Measurements from ENCODE around the gene PKP4. TPM values are rescaled to one million over a fixed set of nuclear protein-coding genes. Genes with fewer than 3 reads are reported as not detected.

Gene PKP4
- total RNA-seq, 1 experiment from 2014 or later: 52.0 TPM

DNA sequence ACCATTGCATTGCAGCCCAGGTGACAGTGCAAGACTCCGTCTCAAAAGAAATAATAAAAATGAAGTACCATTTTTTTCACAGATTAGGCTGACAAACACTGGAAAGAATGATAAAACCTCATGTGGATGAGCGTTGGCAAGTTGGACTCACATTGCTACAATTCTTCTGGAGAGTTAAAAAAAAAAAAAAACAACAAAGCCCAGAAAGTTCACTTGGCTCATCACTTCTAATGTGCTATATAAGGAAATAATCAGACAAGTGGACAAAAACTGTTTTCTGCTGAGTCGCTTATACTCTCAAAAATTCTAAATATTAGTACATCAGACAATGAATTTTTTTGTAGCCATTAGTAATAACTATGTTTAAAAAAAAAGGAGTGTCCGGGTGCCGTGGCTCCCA, 38.4 kb downstream of the PKP4 start:
- DNase-seq (ENCODE audit: extremely low read depth, low read depth): no peak

DNA sequence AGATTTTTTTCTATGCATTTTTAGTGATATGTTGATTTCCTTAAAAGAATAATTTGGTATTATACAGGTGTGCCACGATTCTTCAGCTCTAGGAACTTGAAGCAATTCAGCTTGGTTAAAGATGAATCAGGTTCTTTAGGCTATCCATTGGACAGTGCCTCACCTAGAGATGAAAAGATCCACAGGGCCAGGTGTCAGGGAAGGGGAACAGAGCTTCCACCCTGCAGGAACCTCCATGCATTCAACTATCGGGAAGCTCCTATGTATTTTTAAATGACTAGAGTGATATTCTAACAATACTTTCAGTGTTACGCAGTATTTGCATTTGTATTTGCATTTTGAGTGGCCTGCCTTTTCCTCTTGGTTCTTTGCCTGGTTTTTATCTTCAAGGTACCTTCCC, 40.2 kb downstream of the PKP4 start:
- DNase-seq (ENCODE audit: extremely low read depth, low read depth): no peak

DNA sequence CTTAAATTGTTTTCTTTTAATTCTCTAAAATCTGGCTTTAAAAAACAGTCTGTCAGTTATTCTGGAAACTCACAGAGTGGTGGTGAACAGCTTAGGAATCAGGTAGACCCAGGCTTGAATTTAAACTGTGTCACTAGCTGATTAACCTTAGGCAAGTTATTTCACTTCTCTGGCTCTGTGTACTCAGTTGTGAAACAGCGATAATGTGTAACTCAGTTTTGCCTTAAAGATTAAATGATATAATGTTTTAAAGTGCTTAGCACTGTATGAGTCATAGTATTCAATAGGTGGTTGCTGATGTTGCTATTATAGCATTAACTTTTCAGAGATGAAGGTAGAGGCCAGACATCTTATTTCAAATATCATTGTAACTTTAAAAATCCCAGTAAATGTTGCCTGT, 40.7 kb downstream of the PKP4 start:
- DNase-seq (ENCODE audit: extremely low read depth, low read depth): no peak

DNA sequence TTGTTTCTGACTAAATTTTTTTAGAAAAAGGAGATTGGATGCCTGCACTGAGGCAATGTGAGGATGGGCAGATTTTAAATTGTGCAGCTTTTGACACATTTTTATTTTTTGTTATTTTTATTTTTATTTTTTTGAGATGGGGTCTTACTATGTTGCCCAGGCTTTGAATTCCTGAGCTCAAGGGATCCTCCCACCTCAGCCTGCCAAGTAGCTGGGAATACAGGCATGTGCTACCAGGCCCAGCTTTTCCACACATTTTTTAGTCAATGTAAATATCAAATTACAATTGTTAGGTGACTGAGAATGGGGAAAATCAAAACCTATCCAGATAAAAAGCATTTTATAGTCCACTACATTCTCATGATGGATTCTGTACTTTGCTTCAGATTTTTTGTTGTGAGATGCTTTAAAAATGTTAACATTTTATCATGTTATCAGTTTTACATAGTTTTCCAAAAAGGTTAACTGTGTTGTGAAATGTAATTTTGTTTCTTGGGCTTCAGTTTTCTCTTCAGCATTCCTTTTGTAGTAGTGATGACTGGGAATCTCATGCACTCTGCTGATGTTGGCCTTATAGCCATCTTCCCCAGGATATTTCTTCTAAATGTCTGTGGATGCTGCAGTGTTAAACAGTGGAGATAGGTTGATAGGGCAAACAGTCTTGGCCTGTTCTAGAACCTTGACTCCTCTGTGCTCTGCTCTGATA, 41.4 kb downstream of the PKP4 start:
- no peak for DNase-seq (ENCODE audit: extremely low read depth, low read depth)

DNA sequence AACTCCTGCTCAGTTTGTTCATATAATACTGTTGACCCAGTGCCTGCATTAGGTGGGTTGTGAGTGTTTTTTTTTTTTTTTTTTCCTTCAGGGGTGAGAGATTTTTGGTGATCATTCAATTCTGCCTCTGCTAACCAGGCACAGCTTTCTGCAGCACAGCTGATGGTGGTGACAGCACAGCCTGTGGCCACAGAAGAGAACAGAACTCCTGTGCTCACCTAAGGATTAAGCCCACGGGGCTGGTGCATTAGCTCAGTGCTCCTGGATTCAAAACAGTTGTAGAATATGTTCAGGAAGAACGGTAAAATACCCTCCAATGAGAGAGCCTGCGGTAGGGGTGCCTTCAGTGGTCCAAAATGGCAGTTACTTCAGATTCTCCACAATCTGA, 42.0 kb downstream of the PKP4 start:
- DNase-seq (ENCODE audit: extremely low read depth, low read depth): no peak

DNA sequence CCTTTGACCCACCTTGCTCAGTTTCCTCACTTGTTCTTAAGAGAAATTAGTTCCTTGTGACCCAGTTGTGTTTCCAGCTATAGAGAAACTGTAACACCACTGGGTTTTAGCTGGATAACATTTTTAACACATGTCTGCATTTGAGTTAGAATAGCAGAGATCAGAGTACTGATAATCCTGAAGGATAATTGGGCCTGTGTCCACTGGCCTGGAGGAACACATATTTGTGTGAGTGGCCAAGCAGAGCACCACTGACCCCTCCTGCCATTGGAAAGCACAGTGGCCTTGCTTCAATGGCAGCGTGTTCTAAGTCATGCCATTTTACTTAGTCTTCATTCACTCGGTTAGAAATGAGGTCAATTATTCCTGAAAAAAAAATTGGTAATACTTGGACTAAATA, 42.6 kb downstream of the PKP4 start:
- DNase-seq (ENCODE audit: extremely low read depth, low read depth): no peak

DNA sequence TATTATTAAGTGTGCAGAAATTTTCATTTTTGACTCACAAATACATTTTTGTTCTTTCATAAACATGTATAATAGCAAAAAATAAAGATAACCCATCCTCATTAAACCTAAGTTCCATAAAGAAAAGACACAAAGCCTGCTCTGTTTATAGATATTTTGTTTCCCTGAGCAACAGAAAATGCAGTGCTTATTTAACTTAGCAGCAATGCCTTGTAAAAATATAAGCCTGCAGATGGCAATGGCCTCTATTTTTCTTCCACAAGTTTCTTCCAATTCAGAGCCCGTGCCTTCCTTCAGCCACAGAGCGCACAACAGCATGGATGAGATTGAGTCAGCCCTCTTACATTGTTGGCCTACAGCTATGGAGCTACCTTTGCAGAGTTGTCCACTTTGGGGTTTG, 43.6 kb downstream of the PKP4 start:
- DNase-seq (ENCODE audit: extremely low read depth, low read depth): no peak

DNA sequence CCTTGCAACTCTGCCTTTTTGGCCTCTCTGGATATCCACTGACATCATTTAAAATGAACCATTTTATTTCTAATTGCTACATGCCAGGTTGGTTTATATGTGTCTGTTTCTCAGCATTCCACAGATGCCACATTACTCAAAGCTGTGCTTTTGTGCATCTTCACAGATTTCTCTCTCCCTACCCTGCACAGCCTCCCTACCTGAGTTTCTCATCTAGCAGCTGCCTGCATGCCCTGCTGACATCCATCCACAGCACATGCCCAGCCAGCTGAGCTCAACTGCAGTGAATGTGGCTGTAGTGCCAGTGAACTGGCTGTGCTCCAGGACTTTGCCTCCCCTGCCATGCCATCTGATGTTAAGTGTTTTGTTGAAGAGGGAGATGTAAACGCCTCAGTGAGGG, 44.5 kb downstream of the PKP4 start:
- DNase-seq (ENCODE audit: extremely low read depth, low read depth): no peak

DNA sequence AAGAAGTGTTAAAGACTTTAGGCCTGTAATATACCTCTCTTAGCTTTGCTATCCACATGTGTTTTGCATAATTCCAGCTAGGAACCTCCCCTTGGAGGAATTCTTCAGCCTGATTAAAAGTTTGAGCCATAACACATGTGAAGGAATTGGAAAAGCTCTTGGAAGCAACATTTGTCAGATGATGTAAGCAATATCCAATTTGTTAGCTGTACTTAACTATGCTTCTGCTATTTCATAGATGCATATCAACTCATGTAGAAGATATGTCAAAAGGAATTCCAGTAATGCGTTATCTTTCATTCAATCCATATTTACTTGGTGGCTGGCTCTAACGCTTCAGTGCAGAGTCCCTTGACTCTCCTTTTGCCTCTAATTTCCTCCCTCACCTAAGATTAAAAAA, 46.2 kb downstream of the PKP4 start:
- DNase-seq (ENCODE audit: extremely low read depth, low read depth): peak; percentile 56

DNA sequence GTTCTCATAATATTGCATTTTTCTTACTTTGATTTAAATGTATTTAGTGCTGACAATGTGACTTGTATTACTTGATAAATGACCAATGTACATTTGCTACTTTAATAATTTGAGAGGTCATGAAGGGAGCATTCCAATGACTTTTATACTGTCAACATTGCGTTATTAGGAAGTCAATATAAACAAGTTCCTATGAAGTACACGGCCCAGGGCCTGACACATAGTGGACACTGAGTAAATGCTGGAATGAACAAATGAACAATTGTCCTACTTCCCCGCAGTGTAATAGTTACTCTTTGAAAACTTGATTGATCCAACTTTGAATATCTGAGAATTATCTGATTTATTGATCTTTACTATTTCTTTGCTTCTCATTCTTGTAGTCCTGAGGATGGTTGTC, 47.3 kb downstream of the PKP4 start:
- DNase-seq (ENCODE audit: extremely low read depth, low read depth): no peak

DNA sequence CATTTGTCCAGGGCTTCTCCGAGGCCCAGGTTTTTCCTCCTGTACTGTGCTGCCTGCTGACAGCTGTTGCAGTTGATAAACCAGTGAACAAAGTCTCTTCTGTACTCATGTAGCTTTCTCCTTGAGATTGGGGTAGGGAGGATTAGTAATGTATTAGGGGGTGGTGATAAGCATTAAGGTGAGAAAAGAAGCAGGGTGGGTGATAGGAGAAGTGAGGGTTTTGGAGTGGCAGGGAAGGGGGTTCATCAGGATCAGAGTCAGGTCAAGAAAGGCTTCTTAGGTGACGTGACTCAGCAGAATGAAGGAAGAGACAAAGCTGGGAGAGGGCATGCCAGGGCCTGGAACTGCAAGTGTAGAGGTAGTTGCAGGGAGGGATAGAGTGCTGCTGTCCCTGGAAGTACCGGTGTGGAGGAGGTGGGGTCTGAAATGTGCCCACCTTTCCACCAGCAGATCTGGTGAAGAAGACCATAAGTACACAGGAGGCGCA, 48.7 kb downstream of the PKP4 start:
- no peak for DNase-seq (ENCODE audit: extremely low read depth, low read depth)

DNA sequence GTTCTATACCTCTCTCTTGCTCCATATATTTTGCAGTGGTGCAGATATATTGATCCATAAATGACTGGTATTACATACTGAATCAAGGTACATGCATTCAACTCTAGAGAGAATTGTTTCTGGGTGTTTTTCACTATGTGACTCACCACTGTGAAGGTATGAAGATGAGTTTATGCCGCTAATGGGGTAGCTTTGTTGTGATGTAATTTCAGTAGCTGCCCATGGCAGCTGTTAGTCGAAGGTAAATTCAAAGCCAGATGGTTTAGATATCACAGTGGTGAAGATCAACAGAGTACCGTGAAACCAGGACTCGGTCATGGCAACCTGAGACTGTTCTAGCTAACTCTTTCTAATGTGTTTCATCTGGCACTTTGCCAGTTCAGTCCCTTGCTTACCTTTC, 50.4 kb downstream of the PKP4 start:
- no peak for DNase-seq (ENCODE audit: extremely low read depth, low read depth)

DNA sequence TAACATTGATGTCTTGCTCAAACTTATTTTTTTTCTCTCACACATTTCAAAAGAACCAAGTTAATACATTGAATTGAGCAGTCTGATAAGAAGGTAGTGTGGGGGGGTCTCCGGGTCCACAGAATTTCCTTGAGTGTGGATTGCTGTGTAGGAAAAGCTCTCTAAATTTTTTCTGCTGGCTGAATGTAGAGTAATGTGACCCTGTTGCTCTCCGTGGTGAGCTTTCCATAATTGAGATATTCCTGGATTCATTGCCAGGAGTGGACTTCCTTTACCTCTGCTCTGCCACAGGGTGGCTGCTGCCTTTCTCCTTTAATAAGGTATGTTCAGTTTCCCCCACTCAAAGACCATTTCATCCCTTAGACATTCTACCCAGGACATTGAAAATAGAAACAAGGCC, 50.9 kb downstream of the PKP4 start:
- DNase-seq (ENCODE audit: extremely low read depth, low read depth): no peak

DNA sequence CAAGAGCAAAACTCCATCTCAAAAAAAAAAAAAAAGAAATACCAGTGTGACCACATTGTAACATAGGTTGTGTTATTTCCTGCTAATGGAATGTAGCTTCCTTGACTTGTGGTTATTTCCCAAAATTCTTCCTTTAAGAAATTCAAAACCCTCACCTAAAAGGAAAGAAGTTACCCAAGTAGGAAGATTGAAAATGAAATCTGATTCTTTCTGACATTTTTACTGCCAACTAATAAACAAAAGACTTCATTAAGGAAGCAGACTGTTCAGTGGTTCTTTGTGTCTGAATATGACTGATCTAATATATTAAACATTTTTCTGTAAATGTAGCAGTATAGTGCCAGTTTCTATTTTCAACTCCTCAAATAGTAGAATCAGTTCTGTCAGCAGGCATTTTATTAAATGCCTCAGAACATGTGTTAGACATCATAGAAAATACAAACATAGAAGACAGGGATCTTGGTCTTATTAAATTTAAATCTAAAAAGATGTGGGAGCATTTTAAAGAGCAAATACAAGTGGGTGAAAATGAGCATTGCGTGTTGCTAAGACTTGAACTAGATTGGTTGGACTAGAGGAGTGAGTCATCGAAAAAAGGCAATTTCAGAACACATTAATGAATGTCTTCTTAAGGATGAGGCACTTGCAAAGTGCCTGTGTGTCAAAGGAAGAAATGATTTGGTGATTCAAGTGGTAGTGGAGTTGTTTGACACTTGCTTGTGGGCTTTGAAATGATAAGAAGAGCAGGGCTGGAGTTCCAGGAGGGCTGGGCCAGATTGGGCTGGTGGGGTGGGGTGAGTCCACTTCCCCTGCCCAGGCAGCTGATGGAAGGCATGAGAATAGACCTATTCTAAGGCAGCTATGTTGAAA, 53.4 kb downstream of the PKP4 start:
- DNase-seq (ENCODE audit: extremely low read depth, low read depth): no peak

DNA sequence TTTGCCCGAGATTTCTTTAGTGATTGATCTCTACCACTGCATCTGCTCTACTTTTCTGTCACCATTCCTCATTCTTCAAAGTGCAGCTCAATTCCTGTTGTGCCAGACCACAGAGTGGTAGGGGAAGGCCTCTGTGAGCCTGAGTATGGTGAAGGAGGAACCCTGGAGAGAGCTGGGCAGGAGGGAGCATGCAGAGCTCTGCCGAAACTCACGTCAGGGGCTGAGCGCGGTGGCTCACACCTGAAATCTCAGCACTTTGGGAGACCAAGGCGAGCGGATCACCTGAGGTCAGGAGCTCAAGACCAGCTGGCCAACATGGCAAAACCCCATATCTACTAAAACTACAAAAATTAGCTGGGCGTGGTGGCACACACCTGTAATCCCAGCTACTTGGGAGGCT, 54.1 kb downstream of the PKP4 start:
- no peak for DNase-seq (ENCODE audit: extremely low read depth, low read depth)

DNA sequence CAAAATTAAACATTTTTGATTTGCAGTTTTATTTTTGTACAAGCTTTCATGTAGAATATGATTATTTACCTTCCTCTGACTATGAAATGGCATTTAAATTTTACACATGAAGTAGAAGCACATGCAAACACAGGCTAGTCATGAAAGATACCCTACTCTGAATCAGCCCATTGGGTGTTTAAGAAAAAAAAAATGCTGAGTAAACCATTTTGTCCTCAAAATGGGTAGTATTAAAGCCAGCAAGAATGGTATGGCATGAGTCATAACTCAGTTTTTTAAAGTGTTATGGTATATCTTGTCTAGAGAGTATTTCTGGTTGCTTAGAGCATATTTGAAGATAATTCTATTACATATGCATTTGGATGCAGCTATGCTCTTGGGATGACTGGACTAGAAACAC, 55.0 kb downstream of the PKP4 start:
- DNase-seq (ENCODE audit: extremely low read depth, low read depth): no peak

DNA sequence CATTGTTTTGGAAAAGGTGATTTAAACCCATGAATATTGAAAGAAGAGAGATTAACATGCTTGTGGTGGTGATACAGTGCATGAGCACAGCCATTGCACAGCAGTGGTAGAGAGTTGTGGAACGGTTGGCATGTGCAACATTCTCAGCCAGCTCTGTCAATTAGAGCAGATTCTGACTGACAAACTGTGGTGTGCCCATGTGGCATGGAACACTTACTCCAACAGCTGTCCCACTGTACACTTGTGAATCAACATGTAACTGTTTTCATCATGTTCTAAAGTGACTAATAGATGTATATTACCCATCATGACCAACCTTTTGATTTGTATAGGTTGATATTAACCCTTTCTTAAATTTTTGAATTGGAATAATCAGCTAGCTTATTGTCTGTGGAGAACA, 55.6 kb downstream of the PKP4 start:
- no peak for DNase-seq (ENCODE audit: extremely low read depth, low read depth)

DNA sequence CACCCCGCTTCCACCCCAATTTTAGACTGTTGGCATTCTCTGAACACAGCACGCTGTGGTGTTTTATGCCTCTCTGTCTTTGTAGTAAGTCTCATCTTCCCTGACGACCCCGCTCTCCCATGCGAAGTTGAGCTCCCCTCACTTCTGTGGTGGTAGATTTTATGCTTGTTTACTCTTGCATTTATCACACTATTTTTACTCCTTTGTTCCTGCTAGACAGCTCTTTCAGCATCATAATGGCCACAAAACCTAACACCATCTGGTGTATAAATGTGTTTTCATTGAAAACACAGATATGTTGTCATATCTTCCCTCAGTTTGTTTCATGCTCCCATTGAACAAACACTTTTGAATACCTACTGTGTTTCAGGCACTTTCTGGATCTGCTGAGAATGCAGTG, 57.1 kb downstream of the PKP4 start:
- no peak for DNase-seq (ENCODE audit: extremely low read depth, low read depth)

DNA sequence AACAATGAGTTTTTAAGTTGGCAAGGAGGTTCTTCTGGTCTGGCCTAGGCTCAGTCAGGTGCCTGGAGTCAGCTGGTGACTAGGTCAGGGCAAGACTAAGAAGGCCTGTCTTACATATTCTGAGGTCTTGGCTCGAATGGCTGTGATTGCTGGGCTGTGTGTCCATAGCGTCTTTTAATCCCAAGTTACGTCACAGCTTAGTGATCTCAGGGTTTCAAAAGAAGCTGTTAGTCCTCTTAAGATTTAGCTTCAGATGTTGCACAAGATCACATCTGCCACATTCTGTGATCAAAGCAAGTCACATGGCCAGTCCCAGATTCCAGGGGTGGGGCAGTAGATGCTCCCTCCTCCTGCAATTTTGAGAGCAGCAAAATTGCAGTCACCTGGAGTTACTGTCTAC, 61.3 kb downstream of the PKP4 start:
- no peak for DNase-seq (ENCODE audit: extremely low read depth, low read depth)

DNA sequence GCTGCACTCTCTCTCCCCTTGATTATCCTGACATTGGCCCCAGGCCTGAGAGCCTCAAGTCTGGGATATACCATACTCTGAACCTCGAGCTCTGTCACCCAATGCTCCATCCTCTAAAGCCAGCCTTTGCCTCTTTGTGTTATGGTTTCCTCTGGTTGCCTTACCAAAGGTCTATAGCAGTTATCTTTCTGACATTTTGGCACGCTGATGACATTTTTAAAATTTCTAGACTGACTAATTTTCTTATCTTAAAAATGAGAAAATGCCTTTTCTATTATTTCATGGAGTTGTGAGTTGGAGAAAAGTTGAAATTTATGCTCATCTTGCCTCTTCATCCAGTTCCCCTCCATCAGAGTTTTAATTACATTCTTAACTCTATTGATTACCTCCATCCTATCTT, 62.7 kb downstream of the PKP4 start:
- no peak for DNase-seq (ENCODE audit: extremely low read depth, low read depth)

DNA sequence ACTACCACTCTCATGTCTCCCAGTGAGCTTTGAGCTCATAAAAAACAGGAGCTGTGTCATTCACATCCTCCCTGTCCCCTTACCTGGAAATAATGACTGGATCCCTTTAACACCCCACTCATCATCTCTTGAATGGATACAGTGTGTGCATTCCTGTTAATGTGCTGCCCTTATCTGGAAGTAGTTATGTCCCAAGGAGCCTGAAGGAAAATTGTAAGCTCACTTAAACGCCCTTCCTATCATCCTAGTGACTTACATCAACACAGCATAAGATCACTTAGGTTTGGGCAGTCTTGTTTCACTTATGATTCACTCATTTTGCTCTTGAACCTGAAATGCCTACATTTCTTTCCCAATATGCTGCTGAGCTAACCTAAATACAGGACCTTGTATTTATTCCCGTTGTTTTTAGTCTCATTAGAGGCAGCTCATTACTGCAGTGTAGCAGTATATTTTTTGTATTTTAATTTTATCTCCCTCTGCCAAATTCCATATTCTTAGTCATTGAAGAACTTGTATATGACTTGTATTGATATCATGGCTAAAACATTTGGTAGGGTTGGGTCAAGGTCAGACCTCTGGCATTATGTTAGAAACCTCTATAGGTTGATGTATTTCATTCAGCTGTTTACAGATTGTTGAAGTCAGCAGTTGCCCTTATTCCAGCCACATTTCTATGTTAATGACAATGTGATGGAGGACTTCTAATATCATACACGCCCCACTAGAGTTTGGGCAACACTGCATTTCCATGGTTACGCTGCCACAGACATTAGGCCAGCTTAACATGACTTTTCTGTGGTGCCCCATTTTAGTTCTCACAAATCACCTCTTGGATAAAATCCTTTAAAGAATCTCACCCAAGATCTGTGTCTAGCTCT, 72.9 kb downstream of the PKP4 start:
- DNase-seq (ENCODE audit: extremely low read depth, low read depth): no peak
